HG02588 (cell line): Measurements from ENCODE around the gene VKORC1L1.
"Not testable (repeated sequence)": the region's sequence is repeated elsewhere in the genome, so short reads cannot be mapped to it uniquely, and the experiment has no call there.

Experiments
- ATAC-seq: cut with Tn5 transposase; IDR thresholded peaks from one replicate; pipeline ENCODE4 v1.9.1; 2021; ENCODE audit warnings: mild to moderate bottlenecking, moderate library complexity; ENCODE audit not compliant: unreplicated experiment

Gene VKORC1L1

GRCh38 chr7:65884983-65885382 is 12.1 kb downstream of the VKORC1L1 start:
- not testable (repeated sequence) for ATAC-seq

GRCh38 chr7:65885533-65885932 is 12.7 kb downstream of the VKORC1L1 start:
- not testable (repeated sequence) for ATAC-seq

DNA sequence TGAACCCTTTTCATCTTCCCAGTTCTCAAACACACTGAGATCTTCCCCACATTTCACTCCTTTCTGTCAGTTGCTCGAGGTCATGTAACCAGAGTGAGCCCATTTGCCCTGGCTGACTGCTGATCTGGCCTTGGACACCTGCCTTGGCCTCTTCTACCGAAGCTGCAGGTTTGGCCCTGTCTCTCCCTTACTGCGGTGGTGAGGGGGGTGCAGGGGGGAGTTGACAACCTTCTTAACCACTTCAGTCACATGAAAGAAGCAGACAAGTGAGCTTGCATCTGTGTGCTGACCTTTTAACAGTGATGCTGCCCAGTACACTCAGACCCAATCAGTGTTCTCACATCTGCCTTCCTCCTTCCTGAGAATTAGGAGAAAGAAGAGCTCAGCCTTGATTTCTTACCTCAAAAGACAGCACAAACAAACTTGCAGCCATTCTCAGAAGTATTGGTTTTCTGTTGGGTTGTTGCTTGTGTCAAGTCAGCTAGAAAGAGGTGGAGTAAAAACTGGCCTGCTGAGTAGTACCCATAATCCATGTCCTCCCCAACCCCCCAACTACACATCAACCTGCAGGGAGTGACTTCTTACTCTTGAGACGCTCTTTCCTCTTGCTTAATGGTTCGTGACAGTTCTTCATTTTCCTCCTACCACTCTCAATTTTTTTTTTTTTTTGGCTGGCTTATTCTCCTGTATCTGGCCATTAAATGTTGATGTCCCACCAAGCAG is 15.7 kb downstream of the VKORC1L1 start:
- not testable (repeated sequence) for ATAC-seq

GRCh38 chr7:65889722-65890121 is 16.8 kb downstream of the VKORC1L1 start:
- not testable (repeated sequence) for ATAC-seq

- no peak for ATAC-seq
Observed at GRCh38 chr7:65892161-65892560, 19.3 kb downstream of the VKORC1L1 start.

DNA sequence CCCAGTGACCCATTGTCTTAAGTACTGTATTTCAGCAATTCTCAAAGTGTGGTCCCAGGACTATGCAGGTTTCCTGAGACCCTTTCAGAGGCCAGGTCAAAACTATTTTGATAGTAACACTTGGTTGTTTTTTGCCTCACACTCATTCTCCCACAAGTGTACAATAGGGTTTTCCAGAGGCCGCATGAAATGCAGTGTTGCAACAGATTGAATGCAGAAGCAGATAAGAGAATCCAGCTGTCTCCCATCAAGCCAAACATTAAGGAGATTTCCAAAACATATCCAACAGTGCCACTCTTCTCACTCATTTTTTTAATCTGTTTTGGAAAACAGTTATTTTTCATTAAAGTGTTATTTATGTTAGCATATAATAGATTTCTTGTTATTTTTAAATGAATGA is 20.0 kb downstream of the VKORC1L1 start:
- no peak for ATAC-seq

DNA sequence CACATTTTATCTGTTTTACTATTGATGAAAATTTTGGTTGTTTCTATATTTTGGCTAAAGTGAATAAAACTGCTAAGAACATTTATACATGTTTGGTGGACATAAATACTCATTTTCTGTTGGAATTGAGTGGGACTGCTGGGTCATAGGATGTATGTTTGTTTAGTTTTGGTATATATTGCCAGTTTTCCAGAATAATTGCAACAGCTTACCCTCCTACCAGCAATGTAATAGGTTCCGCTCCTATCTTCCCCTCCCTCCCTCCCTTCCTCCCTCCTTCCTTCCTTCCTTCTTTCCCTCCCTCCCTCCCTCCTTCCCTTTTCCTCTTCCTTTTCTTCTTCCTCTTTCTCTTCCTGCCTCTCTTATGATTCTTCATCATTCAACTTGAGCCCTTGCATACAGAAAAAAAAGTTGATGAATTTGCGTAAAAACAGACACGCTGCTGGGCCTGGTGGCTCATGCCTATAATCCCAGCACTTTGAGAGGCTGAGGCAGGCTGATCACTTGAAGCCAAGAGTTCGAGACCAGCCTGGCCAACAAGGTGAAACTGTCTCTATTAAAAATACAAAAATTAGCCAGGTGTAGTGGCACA is 23.5 kb downstream of the VKORC1L1 start:
- no peak for ATAC-seq

GRCh38 chr7:65897289-65897688 is 24.4 kb downstream of the VKORC1L1 start:
- not testable (repeated sequence) for ATAC-seq

GRCh38 chr7:65898677-65899447 is 26.0 kb downstream of the VKORC1L1 start:
- peak; percentile 74 for ATAC-seq

GRCh38 chr7:65902306-65902705 is 29.4 kb downstream of the VKORC1L1 start:
- no peak for ATAC-seq

GRCh38 chr7:65907501-65908198 is 34.8 kb downstream of the VKORC1L1 start:
- ATAC-seq, result no peak

- no peak for ATAC-seq
Observed at GRCh38 chr7:65910237-65910636, 37.4 kb downstream of the VKORC1L1 start.

- no peak for ATAC-seq
Observed at GRCh38 chr7:65912237-65912636, 39.4 kb downstream of the VKORC1L1 start.

- no peak for ATAC-seq
Observed at GRCh38 chr7:65915921-65916657, 43.2 kb downstream of the VKORC1L1 start.

DNA sequence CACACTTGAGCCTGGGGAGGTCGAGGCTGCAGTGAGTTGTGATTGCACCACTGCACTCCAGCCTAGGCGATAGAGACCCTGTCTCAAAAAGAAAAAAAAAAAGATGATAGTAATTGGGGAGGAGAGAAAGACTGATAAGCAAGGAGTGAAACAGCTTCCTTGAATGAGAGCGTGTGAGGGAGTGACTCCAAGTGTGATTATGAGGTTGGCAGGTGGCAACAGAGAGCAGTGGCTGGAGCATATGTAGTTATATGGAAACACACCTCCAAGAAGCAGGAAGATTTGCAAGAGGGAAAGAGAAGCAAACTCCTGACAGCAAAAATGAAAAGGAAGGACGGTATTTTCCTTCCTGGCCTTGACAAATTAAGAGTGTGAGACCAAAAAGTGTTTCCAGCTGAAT is 50.4 kb downstream of the VKORC1L1 start:
- ATAC-seq, result no peak

DNA sequence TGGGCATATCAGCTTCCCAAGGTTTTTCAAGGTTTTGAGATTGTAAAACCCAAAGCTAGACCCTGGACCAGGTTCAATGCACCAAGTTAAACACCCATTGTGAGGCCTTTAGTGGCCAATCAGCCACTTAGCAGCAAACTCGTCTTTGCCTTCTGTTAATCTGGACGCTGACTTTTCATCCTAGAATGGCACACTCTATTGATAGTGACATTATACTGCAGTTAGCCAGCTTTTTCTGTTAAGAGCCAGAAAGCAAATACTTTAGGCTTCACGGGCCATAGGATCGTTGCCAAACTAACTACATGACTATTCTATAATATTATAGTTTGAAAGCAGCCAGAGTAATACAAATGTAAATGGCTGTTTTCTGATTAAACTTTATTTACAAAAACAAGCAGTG is 51.3 kb downstream of the VKORC1L1 start:
- no peak for ATAC-seq

DNA sequence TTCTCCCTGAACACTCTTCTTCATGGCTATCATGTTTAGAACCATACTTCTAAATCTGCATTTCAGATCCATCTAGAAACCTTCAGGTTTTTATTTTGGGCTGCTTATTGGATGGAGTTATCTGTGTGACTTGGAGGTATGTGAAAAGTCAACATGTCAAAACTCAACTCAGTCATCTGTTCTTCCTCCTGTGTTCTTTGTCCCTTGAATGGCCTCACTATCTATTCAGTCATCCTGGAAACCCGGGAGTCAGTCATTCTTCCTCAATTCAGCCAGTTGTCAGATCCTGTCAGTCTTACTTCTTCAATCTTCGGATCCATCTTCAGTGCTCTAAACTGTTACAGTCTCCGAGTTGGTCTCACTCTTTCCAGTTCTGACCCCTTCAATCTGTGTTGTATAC is 52.2 kb downstream of the VKORC1L1 start:
- ATAC-seq, result no peak

DNA sequence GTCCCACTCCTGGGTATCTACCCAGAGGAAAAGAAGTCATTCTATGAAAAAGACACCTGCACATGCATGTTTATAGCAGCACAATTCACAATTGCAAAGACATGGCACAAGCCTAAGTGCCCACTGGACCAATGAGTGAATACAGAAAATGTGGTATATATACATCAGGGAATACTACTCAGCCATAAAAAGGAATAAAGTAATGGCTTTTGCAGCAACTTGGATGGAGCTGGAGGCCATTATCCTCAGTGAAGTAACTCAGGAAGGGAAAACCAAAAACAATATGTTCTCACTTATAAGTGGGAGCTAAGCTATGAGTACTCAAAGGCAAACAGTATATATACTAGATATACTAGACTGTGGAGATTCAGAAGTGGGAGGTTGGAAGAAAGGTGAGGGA is 53.7 kb downstream of the VKORC1L1 start:
- no peak for ATAC-seq

DNA sequence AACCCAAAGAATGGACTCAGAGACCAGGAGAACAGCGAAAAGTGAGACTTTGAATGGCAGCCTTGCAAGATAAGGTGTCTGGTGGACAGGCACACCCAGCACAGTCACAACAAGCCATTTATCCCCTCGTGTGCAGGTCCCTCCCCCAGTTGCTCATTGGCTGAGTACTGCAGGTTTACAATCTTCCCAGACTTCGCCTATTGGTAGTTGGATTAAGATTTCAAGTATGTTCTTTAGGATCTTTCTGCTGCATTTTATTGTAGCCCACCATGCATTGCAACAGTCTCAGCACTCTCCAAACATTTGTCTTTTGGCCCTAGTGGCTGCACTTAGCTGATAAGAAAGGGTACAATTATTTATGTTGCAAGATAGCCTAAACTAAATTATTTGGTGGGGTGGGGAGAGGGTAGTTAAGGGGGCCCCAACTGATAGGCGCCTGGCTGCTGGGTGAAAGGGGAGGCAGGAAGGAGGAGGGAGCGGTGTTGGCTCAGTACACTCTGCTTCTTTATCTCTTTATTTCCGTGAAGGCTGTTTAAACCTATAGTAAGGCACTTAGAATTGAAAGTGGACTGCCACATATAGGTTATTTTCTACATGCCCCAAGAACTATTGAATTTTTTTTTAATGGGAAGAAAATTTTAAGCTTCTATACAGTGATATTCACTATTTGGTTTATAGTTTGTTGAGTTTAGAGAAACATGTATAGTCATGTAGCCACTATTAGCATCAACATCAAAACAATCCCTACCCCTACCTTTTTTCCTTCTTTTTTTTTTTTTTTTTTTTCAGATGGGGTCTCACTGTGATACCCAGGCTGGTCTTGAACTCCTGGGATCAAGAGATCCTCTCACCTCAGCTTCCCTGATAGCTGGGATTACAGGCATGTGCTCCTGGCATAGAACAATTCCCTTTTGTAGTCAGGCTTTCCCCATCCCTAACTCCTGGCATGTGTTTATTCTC is 54.9 kb downstream of the VKORC1L1 start:
- no peak for ATAC-seq
